Effector memory CD8-positive, alpha-beta T cell (primary cell): ENCODE data around the gene KDELR1.
"Not testable (repeated sequence)": the region's sequence is repeated elsewhere in the genome, so short reads cannot be mapped to it uniquely, and the experiment has no call there.

Experiments used
- ATAC-seq: fragments of 150-1000 bp; cut with Tn5 transposase; replicated peaks from 2 replicates; pipeline ENCODE4 v1.10.0; 2021; ENCODE audit warnings: mild to moderate bottlenecking, moderate library complexity
- DNase-seq, 3 experiments: peaks; one replicate each; pipeline ENCODE4 v3.0.0; 2021
- H3K27ac Mint-ChIP-seq, 2 donors: one replicate each; pipeline ENCODE4 v1.8.0; 2022; ENCODE audit warnings: mild to moderate bottlenecking in 2 of 2, mixed read lengths in 2 of 2, moderate library complexity in 2 of 2
- H3K27me3 Mint-ChIP-seq, 2 donors: one replicate each; pipeline ENCODE4 v1.8.0; 2022; ENCODE audit warnings: mixed read lengths in 2 of 2
- H3K36me3 Mint-ChIP-seq: one replicate; pipeline ENCODE4 v1.8.0; 2022; ENCODE audit warnings: mild to moderate bottlenecking, moderate library complexity, mixed read lengths; ENCODE audit not compliant: insufficient read depth
- H3K4me1 Mint-ChIP-seq, 2 donors: one replicate each; pipeline ENCODE4 v1.8.0; 2022; ENCODE audit warnings: low read depth in 2 of 2, mixed read lengths in 2 of 2
- H3K4me3 Mint-ChIP-seq, 2 donors: one replicate each; pipeline ENCODE4 v1.8.0; 2022; ENCODE audit warnings: mild to moderate bottlenecking in 2 of 2, mixed read lengths in 2 of 2, moderate library complexity in 2 of 2
- H3K9me3 Mint-ChIP-seq, 2 donors: one replicate each; pipeline ENCODE4 v1.8.0; 2022; ENCODE audit warnings: mixed read lengths in 2 of 2

Gene KDELR1

DNA sequence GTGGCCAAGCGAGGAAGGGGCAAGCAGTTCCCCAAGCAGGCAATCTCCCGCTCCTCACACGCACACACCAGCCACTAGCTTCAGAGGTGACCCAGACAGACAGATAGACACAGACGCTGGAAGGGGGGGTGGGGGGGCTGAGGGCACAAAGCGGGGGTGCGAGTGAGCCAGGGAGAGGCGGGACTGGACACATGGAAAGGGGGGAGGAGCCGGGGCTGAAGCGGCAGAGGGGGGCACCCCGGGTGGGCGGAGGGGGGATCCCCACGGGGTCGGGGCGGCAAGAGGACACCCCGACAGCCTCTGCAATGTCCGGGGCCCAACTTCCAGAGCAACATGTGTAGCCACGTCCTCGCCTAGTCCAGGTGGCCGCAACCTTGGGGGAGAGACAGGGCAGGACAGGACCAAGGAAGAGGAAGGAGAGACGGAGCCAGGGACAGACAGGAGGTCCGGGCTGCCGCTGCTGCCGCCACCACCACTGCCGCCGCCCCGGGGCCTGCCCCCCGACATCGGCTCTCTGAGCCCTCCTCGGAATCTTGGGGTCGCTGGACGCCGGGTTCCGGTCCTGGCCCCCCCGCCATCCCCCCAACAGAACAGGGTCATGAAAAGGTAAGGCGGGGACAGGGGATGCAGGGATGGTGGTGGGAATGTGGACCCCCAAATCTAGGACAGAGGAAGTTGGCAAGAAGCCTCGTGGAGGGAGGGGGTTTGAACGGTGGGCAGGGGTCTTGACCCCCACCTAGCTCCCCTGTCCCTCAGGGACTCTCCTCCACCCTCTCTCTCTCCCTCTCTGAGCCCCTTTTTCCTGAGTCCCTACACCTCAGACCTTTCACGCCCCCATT, 3.2 kb upstream of the KDELR1 start:
- ATAC-seq (no peak), DNase-seq (no peak)
- peaks cover 12% of the 10 kb centered on the region for H3K36me3 Mint-ChIP-seq
- peaks cover 32 to 51% of the 10 kb centered on the region in 2 donors for H3K27me3 Mint-ChIP-seq
- H3K9me3 Mint-ChIP-seq: peaks cover 0 to 5% of the 10 kb centered on the region in 2 donors
- H3K27ac Mint-ChIP-seq: no peak overlapping the region
- H3K4me1 Mint-ChIP-seq: peaks cover 37 to 66% of the 10 kb centered on the region in 2 donors
- peak overlapping the region; percentile 36 to 76 for H3K4me3 Mint-ChIP-seq

DNA sequence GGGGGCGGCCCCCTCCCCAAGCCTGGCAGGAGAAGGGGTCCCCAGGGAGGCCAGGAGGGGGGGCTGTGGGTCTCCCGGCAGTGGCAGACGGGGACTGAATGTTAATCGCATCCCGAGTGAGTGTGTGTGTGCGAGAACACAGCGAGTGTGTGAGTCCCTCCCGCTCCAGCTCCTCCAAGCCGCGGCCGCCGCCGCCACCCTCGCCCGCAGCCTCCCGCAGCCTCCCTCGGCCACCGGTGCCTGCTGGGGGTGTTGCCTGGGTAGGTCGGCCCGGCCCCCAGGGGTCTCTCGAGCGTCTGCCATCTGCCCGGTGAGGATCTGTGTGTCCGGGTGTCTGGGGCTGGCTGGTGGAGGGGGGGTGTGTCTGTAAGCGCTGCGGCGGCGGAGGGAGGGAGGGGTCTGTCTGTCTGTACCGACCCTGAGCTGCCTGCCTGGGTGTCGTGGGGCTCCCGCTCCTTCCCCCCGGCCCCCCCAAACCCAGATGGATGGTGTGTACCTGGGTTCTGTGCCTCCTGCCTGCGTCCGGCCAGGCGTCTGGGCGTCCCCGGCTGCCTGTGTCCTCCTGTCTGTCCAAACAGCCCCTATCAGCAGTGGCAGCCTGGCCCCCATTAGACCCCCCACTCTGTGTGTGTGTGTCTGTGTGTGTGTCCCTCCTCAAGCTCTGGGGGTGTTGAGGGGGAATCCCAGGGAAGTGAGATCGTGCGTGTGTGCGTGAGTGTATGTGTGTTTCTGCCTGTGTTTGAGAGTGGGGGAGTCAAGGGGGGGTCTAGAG, 2.4 kb upstream of the KDELR1 start, which contains the start of gene GRIN2D:
GRIN2D (plus strand) TSS at position 110 of the 772 bp plus-strand sequence. CDS start 4,725 bp downstream, outside the sequence.
- no peak for ATAC-seq
- DNase-seq: no peak
- no peaks in the 10 kb centered on the region for H3K9me3 Mint-ChIP-seq
- peak within 1 kb of the TSS; percentile 58 to 80 for H3K27ac Mint-ChIP-seq
- H3K4me3 Mint-ChIP-seq: peak within 1 kb of the TSS; percentile 93 to 95
- H3K36me3 Mint-ChIP-seq: peaks cover 12% of the 10 kb centered on the region
- peaks cover 32 to 51% of the 10 kb centered on the region in 2 donors for H3K27me3 Mint-ChIP-seq
- peaks cover 35 to 58% of the 10 kb centered on the region in 2 donors for H3K4me1 Mint-ChIP-seq

DNA sequence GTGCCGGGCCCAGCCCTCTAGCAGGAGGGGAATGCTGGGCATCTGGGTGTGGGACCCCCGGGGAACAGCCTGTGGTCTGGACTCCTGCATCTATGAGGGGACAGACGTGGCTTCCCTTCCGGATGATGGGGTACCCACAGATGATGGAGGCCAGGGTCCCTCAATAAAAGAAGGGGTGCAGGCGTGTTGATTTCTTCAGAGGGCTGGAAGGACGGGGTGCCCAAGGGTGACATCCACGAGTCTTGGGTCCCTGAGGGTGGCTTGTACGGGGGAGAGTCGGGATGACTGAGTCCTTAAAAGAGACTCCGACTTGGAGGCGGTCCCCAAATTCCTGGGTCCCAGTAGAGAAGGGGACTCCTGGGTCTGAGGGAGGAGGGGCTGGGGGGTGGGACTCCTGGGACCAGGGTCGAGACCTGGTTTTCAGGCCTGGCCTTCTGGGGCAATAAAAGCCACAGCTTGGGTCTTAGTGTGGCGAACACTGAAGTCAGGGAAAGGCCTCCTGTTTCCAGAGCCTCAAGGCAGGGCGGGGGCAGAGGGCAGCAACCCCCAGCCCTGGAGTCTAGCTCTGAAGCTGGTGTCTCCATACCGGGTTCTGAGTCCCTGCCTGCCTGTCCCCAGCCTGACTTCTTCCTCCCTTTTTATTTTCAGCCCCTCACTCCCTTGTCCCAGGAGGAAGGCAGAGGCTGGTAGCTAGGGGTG, 1.7 kb upstream of the KDELR1 start:
- no peak for ATAC-seq
- Mint-ChIP-seq H3K4me3 (peak overlapping the region; percentile 93 to 95), H3K4me1 (peaks cover 37 to 57% of the 10 kb centered on the region in 2 donors), H3K27me3 (peaks cover 32 to 51% of the 10 kb centered on the region in 2 donors), H3K36me3 (peaks cover 16% of the 10 kb centered on the region), H3K9me3 (no peaks in the 10 kb centered on the region), H3K27ac (peak overlapping the region; percentile 58 to 80)
- DNase-seq: no peak

DNA sequence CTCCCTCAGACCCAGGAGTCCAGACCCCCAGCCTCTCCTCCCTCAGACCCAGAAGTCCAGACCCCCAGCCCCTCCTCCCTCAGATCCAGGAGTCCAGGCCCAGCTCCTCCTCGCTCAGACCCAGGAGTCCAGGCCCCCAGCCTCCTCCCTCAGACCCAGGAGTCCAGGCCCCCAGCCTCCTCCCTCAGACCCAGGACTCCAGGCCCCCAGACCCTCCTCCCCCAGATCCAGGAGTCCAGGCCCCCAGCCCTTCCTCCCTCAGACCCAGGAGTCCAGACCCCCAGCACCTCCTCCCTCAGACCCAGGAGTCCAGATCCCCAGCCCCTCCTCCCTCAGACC, 624 bp upstream of the KDELR1 start:
- peaks cover 28 to 47% of the 10 kb centered on the region in 2 donors for H3K4me1 Mint-ChIP-seq
- H3K36me3 Mint-ChIP-seq: peaks cover 22% of the 10 kb centered on the region
- peak overlapping the region in 1 of 2 donors; percentile 58 for H3K27ac Mint-ChIP-seq
- peak overlapping the region; percentile 93 to 95 for H3K4me3 Mint-ChIP-seq
- not testable (repeated sequence) for ATAC-seq, DNase-seq, H3K9me3 Mint-ChIP-seq
- H3K27me3 Mint-ChIP-seq: peaks cover 25 to 41% of the 10 kb centered on the region in 2 donors

DNA sequence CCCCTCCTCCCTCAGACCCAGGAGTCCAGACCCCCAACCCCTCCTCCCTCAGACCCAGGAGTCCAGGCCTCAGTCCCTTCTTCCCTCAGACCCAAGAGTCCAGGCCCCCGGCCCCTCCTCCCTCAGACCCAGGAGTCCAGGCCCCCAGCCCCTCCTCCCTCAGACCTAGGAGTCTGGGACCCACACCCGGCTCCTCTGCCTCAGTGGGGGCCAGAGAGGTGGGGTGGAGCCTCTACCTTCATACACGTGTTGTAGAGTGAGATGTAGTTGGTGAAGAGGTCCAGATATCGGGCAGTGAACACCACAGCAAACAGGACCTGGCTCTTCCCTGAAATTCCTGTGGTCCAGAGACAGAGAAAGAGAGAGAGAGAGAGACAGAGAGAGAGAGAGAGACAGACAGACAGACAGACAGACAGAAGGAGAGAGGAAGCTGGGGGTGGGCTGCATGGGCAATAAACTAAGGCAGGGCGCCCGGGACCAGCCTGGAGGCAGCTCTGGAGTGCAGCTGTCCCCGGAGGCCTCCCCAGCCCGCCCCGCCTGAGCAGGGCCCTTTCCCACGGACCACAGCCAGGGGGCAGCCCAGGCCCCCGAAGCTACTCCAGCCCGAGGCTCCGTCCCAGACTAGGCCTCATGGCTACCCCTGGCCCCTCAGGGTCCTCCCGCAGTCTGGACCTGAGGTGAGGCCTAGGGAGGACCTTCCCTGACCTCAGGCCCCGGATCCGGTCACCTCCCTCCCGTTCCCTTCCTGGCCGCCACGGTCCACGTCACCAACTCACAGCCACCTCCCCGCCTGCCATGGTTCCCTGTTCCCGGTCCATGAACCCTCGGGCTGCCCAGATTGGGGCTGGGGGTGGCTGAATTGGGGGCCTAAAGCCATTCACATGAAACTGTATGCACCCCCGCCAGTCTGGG, 907 bp downstream of the KDELR1 start:
- Mint-ChIP-seq H3K27ac (peak overlapping the region; percentile 97 to 98), H3K27me3 (peaks cover 17 to 28% of the 10 kb centered on the region in 2 donors), H3K36me3 (peaks cover 33% of the 10 kb centered on the region), H3K4me1 (peaks cover 26 to 41% of the 10 kb centered on the region in 2 donors), H3K9me3 (no peaks in the 10 kb centered on the region), H3K4me3 (peak overlapping the region; percentile 93 to 95)
- ATAC-seq: peak; percentile 74
- DNase-seq: peak; percentile 58 to 67 (median 65)

DNA sequence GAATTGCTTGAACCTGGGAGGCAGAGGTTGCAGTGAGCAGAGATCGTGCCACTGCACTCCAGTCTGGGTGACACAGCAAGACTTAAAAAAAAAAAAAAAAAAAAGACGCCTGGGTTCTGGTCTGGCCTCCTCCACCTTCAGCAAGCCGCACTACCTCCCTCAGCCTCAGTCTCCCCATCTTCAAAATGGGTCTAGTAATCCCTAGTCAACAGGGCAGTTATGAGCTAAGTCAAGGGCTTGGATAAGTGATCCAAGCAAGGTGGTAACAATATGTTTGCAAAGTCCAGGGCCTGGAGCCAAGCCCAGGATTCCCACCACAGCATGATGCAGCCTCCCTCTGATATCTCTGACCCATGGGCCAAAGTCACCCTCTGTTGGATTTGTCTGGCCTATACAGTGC, 4.4 kb downstream of the KDELR1 start:
- ATAC-seq: no peak

DNA sequence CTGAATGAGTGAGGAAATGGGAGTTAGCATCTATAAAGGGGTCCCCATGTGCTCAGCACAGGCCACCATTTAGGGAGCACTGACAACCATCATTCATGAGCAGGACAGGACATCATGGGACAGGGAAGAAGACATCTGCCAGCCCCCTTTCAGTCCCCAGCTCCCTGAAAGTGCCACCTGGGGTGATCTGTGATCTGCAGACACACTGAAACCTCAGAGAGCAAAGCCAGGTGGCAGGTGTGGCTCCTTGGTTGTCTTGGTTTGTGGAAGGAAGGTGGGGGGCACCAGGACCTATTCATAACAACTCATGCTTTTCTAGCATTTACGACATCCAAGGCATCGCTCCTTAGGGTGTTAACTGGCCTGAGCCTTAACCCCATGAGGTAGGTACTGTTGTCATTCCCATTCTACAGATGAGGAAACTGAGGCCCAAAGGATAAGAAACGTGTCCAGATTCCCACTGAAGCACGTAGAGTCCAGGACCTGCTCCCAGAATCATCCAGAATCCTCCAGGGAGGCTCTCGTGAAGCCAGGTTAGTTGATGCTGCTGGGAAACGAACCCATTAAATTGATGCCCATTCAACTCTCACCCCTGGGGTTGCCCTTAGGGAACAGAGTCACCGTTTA, 5.8 kb downstream of the KDELR1 start:
- peaks cover 67% of the 10 kb centered on the region for H3K36me3 Mint-ChIP-seq
- no peak for DNase-seq
- no peak overlapping the region for H3K4me3 Mint-ChIP-seq
- H3K27me3 Mint-ChIP-seq: no peaks in the 10 kb centered on the region
- H3K9me3 Mint-ChIP-seq: no peaks in the 10 kb centered on the region
- H3K4me1 Mint-ChIP-seq: peaks cover 6 to 9% of the 10 kb centered on the region in 2 donors
- no peak for ATAC-seq
- no peak overlapping the region for H3K27ac Mint-ChIP-seq

More for the DNA sequence above, 4.4 kb downstream of the KDELR1 start:
- H3K27ac Mint-ChIP-seq: no peak overlapping the region
- H3K4me1 Mint-ChIP-seq: peaks cover 14 to 21% of the 10 kb centered on the region in 2 donors
- H3K9me3 Mint-ChIP-seq: no peaks in the 10 kb centered on the region
- H3K27me3 Mint-ChIP-seq: no peaks in the 10 kb centered on the region
- H3K36me3 Mint-ChIP-seq: peaks cover 66% of the 10 kb centered on the region
- no peak for DNase-seq
- H3K4me3 Mint-ChIP-seq: no peak overlapping the region

DNA sequence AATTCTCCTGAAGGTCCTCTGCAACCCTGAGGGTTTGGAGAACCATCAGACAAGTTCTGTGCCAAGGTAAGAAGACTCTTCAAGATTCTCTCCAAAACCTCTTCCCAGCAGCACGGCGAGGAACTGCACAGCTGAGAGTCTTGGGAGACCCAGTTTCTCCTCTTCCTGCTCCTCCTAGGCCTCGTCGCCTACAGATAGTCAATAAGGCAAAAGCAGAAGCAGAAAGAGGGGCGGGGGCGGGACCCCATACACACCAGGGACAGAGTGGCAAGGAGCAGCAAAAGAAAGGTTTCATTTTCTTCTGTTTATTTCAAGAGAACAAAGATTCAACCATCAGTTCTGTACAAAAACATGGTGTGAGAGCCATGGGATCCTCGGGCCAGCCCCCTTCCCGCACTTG, 9.1 kb downstream of the KDELR1 start:
- ATAC-seq (no peak), DNase-seq (no peak)
- Mint-ChIP-seq H3K9me3 (no peaks in the 10 kb centered on the region), H3K36me3 (peaks cover 54% of the 10 kb centered on the region), H3K27ac (peak overlapping the region in 1 of 2 donors; percentile 17), H3K4me3 (no peak overlapping the region), H3K27me3 (no peaks in the 10 kb centered on the region), H3K4me1 (peaks cover 1 to 5% of the 10 kb centered on the region in 2 donors)

DNA sequence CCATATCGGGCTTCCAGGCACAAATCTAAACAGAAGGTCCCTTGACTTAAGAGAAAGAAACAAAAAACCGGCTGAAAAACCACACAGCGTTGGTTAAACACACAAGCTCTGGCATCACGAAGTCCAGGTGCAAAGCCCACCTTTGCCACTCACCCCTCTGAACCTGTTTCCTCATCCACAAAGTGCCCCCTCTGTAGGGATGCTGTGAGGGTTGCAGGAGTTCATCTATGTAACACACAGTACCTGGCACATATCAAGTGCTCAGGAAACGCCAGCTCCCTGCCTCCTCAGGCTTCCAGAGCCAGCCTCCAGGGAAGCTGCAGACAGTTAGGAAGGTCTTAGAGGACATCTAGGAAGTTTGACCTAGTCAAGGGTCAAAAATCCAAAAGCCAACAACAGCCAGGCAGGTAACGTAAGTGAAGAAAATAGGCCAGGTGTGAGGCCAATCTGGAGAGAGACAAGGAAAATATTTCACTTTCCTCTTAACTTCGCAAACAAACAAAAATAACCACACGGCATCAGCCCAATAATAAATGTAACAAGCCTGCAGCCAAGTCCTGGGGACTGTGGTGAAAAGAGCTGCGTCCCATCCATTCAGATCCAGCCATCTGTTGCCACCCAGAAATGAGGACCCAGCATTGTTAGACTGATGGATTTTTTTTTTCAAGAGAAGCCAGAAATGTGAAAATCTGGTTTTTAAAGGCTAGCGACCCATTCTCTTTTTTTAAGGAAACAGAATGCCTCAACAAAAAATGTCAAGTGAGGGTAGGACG, 10.0 kb downstream of the KDELR1 start:
- no peaks in the 10 kb centered on the region for H3K9me3 Mint-ChIP-seq
- peaks cover 1 to 5% of the 10 kb centered on the region in 2 donors for H3K4me1 Mint-ChIP-seq
- H3K27ac Mint-ChIP-seq: no peak overlapping the region
- H3K27me3 Mint-ChIP-seq: no peaks in the 10 kb centered on the region
- no peak overlapping the region for H3K4me3 Mint-ChIP-seq
- no peak for DNase-seq
- ATAC-seq: no peak
- H3K36me3 Mint-ChIP-seq: peaks cover 46% of the 10 kb centered on the region

DNA sequence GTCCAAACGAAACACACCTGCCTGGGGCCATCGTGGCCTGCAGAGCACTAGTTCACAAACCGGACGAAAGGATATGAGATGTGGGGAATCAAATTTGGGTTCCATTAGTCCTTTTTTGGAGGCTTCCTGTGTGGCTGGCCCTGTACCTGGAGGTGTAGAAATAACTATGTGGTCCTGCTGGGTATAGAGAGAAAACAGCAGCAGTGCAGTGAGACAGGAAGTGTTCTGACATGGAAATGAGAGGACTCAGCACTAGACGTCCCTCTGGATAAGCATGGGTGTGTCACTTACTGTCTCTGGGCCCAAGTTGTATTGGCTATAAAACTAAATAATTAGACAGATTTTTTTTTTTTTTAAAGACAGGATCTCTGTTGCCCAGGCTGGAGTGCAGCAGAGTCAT, 12.3 kb downstream of the KDELR1 start:
- H3K27me3 Mint-ChIP-seq: no peaks in the 10 kb centered on the region
- DNase-seq: no peak
- no peaks in the 10 kb centered on the region for H3K9me3 Mint-ChIP-seq
- H3K27ac Mint-ChIP-seq: no peak overlapping the region
- H3K36me3 Mint-ChIP-seq: peaks cover 23% of the 10 kb centered on the region
- no peak overlapping the region for H3K4me3 Mint-ChIP-seq
- peaks cover under 1 to 3% of the 10 kb centered on the region in 2 donors for H3K4me1 Mint-ChIP-seq
- no peak for ATAC-seq

DNA sequence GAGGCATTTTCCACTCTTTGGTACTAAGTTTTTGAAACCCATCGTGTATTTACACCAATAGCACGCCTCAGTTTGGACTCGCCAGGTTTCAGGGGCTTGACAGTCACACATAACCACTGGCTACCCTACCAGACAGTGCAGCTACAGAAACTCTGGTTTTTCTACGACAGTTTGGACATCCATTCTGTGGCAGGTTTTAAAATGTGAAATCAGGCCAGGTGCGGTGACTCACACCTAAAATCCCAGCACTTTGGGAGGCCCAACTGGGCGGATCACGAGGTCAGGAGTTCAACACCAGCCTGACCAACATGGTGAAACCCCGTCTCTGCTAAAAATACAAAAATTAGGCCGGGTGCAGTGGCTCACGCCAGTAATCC, 13.2 kb downstream of the KDELR1 start:
- peaks cover 0 to 6% of the 10 kb centered on the region in 2 donors for H3K27me3 Mint-ChIP-seq

More for the DNA sequence above, 13.2 kb downstream of the KDELR1 start:
- ATAC-seq (no peak), DNase-seq (no peak)
- Mint-ChIP-seq H3K9me3 (no peaks in the 10 kb centered on the region), H3K27ac (no peak overlapping the region), H3K4me1 (no peaks in the 10 kb centered on the region), H3K4me3 (no peak overlapping the region), H3K36me3 (peaks cover 14% of the 10 kb centered on the region)
